Activated CD4-positive, alpha-beta T cell treated with anti-CD3 and anti-CD28 coated beads, Interleukin-2, amount 50 U/mL, for 16 hours (primary cell): ENCODE data around the gene FAM136A.
A peak's percentile ranks its signal among the peaks of the same experiment; 100 is the strongest.
"Not testable (repeated sequence)": the region's sequence is repeated elsewhere in the genome, so short reads cannot be mapped to it uniquely, and the experiment has no call there.

Experiments
- DNase-seq: peaks from one replicate; pipeline ENCODE4 v3.0.0-alpha.2; 2020

Gene FAM136A

GRCh38 chr2:70283500-70284191, 18.2 kb downstream of the FAM136A start:
- DNase-seq: no peak

GRCh38 chr2:70282439-70282838, 19.4 kb downstream of the FAM136A start:
- DNase-seq: no peak

- no peak for DNase-seq
These were observed 21.5 kb downstream of the FAM136A start for GRCh38 chr2:70280242-70280798.

- no peak for DNase-seq
These were observed 31.5 kb downstream of the FAM136A start for GRCh38 chr2:70270323-70270722.

GRCh38 chr2:70269422-70270302, 32.2 kb downstream of the FAM136A start:
- not testable (repeated sequence) for DNase-seq

- not testable (repeated sequence) for DNase-seq
These were observed 34.9 kb downstream of the FAM136A start for GRCh38 chr2:70266925-70267324.

GRCh38 chr2:70261501-70261900, 40.4 kb downstream of the FAM136A start:
- no peak for DNase-seq

GRCh38 chr2:70258532-70258875, 43.4 kb downstream of the FAM136A start:
- DNase-seq: no peak

- no peak for DNase-seq
These were observed 46.1 kb downstream of the FAM136A start for GRCh38 chr2:70255637-70256314.

GRCh38 chr2:70250434-70250833, 51.4 kb downstream of the FAM136A start:
- DNase-seq: no peak

- DNase-seq: peak; percentile 98
These were observed 53.6 kb downstream of the FAM136A start, which contains the start of gene TIA1 for GRCh38 chr2:70248181-70248847. Gene TIA1 (minus strand): TSS chr2:70248628. CDS start chr2:70248430, 198 bp downstream.

- no peak for DNase-seq
These were observed 54.3 kb downstream of the FAM136A start for GRCh38 chr2:70247364-70248180.
